Measurements from ENCODE around the gene TOP1. TPM values are rescaled to one million over a fixed set of nuclear protein-coding genes. Genes with fewer than 3 reads are reported as not detected.

Gene TOP1
- total RNA-seq, 1 experiment from 2014 or later: 81.8 TPM

DNA sequence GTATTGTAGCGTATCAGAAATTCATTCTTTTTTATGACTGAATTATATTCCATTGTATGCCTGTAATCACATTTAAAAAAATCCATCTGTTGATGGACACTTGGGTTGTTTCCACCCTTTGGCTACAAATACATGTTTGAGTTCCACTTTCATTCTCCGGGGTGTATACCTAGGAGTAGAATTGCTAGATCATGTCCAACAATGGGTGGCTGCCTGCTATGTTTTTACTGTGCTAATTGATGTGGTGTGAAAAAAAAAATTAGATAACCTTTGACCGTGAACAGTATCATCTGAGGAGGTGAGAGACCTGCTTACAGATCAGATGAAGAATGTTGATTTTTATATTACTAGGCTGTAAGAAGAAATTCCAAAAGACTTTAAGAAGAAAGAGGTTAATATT, 37.1 kb downstream of the TOP1 start (continued):
- TF ChIP-seq MXD4 (CRISPR knock-in tag; IDR thresholded peaks at IDR 0.05; ENCODE audit: borderline replicate concordance) (no peak), JUN (CRISPR knock-in tag; IDR thresholded peaks at IDR 0.05) (no peak), EMX1 (CRISPR knock-in tag; IDR thresholded peaks at IDR 0.05) (no peak), GRHL2 (CRISPR knock-in tag; IDR thresholded peaks at IDR 0.05; ENCODE audit: insufficient replicate concordance, severe bottlenecking) (no peak), FOXP1 (CRISPR knock-in tag; IDR thresholded peaks at IDR 0.05; ENCODE audit: borderline replicate concordance) (no peak), SMAD4 (CRISPR knock-in tag; IDR thresholded peaks at IDR 0.05) (no peak), TEAD1 (CRISPR knock-in tag; IDR thresholded peaks at IDR 0.05) (no peak)
- TF ChIP-seq, protein P1, sequence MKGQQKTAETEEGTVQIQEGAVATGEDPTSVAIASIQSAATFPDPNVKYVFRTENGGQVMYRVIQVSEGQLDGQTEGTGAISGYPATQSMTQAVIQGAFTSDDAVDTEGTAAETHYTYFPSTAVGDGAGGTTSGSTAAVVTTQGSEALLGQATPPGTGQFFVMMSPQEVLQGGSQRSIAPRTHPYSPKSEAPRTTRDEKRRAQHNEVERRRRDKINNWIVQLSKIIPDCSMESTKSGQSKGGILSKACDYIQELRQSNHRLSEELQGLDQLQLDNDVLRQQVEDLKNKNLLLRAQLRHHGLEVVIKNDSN (CRISPR knock-in tag; IDR thresholded peaks at IDR 0.05): no peak

DNA sequence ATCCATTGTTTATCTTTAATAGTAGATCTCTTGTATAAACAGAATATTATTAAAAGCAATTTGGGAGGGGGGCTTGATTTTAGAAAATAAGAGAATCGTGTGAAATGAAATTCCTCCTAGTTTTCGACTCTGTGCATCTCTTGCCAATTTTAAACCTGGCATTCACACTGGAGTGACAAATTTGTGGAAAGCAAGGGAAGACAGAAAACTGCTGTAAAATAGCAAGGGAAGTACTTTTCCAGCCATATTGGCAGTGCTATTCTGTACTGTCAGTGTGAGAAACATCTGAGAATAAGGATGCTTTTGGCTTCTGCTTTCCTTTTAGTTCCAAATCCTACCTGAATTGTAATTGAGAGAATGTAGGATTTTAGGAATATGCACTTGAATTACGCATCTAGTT, 40.2 kb downstream of the TOP1 start:
- TF ChIP-seq NFYB (CRISPR knock-in tag; conservative IDR thresholded peaks at IDR 0.05; ENCODE audit: low read depth): no peak
- no peak for TF ChIP-seq NFE2L1 (CRISPR knock-in tag; IDR thresholded peaks at IDR 0.05)
- TF ChIP-seq, protein P2, sequence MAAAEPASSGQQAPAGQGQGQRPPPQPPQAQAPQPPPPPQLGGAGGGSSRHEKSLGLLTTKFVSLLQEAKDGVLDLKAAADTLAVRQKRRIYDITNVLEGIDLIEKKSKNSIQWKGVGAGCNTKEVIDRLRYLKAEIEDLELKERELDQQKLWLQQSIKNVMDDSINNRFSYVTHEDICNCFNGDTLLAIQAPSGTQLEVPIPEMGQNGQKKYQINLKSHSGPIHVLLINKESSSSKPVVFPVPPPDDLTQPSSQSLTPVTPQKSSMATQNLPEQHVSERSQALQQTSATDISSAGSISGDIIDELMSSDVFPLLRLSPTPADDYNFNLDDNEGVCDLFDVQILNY (CRISPR knock-in tag; IDR thresholded peaks at IDR 0.05): no peak
- no peak for TF ChIP-seq NR3C1 (CRISPR knock-in tag; conservative IDR thresholded peaks at IDR 0.05; ENCODE audit: low read depth)
- Mint-ChIP-seq H3K4me1 (peaks cover 27% of the 10 kb centered on the region), H3K4me3 (no peak overlapping the region), H3K27ac (no peak overlapping the region), H3K36me3 (peaks cover 24% of the 10 kb centered on the region), H3K9me3 (no peaks in the 10 kb centered on the region), H3K27me3 (ENCODE audit: low read depth) (no peaks in the 10 kb centered on the region)
- POLR2A ChIA-PET: no interaction called here
- DNase-seq (ENCODE audit: low spot score): no peak
- no peak for ATAC-seq
- CTCF ChIA-PET: interaction anchor here (0.8 to 3.8 kb wide), 5 partner anchors 18 to 103 kb away, joined by 3 to 13 read pairs (median 3); no protein-coding TSS in a partner anchor

- Mint-ChIP-seq H3K27me3 (ENCODE audit: low read depth) (no peaks in the 10 kb centered on the region), H3K9me3 (no peaks in the 10 kb centered on the region), H3K36me3 (peaks cover 9% of the 10 kb centered on the region), H3K4me3 (no peak overlapping the region), H3K4me1 (peaks cover 30% of the 10 kb centered on the region), H3K27ac (no peak overlapping the region)
- TF ChIP-seq GTF2I (CRISPR knock-in tag; conservative IDR thresholded peaks at IDR 0.05) (no peak), SMAD4 (CRISPR knock-in tag; IDR thresholded peaks at IDR 0.05) (no peak), TEAD4 (CRISPR knock-in tag; IDR thresholded peaks at IDR 0.05) (no peak), GABPB1 (CRISPR knock-in tag; IDR thresholded peaks at IDR 0.05) (no peak)
- TF ChIP-seq, protein P2 (CRISPR knock-in tag; IDR thresholded peaks at IDR 0.05): no peak
- TF ChIP-seq, protein P3, sequence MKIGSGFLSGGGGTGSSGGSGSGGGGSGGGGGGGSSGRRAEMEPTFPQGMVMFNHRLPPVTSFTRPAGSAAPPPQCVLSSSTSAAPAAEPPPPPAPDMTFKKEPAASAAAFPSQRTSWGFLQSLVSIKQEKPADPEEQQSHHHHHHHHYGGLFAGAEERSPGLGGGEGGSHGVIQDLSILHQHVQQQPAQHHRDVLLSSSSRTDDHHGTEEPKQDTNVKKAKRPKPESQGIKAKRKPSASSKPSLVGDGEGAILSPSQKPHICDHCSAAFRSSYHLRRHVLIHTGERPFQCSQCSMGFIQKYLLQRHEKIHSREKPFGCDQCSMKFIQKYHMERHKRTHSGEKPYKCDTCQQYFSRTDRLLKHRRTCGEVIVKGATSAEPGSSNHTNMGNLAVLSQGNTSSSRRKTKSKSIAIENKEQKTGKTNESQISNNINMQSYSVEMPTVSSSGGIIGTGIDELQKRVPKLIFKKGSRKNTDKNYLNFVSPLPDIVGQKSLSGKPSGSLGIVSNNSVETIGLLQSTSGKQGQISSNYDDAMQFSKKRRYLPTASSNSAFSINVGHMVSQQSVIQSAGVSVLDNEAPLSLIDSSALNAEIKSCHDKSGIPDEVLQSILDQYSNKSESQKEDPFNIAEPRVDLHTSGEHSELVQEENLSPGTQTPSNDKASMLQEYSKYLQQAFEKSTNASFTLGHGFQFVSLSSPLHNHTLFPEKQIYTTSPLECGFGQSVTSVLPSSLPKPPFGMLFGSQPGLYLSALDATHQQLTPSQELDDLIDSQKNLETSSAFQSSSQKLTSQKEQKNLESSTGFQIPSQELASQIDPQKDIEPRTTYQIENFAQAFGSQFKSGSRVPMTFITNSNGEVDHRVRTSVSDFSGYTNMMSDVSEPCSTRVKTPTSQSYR (CRISPR knock-in tag; IDR thresholded peaks at IDR 0.05): no peak
- ATAC-seq: no peak
- ChIA-PET POLR2A (no interaction called here), CTCF (interaction anchor here (3.0 kb wide), 1 partner anchor 81 kb away, joined by 14 read pairs; no protein-coding TSS in a partner anchor)
- no peak for DNase-seq (ENCODE audit: low spot score)
These were observed 43.7 kb downstream of the TOP1 start for GRCh38 chr20:41072190-41072863.

All from WTC11 (cell line).